ENCODE results near the gene TP53I13. TPM values are rescaled to one million over a fixed set of nuclear protein-coding genes. Genes with fewer than 3 reads are reported as not detected.

The TP53I13 gene
- total RNA-seq, 1 donor from 2014 or later, result 49.8 TPM

DNA sequence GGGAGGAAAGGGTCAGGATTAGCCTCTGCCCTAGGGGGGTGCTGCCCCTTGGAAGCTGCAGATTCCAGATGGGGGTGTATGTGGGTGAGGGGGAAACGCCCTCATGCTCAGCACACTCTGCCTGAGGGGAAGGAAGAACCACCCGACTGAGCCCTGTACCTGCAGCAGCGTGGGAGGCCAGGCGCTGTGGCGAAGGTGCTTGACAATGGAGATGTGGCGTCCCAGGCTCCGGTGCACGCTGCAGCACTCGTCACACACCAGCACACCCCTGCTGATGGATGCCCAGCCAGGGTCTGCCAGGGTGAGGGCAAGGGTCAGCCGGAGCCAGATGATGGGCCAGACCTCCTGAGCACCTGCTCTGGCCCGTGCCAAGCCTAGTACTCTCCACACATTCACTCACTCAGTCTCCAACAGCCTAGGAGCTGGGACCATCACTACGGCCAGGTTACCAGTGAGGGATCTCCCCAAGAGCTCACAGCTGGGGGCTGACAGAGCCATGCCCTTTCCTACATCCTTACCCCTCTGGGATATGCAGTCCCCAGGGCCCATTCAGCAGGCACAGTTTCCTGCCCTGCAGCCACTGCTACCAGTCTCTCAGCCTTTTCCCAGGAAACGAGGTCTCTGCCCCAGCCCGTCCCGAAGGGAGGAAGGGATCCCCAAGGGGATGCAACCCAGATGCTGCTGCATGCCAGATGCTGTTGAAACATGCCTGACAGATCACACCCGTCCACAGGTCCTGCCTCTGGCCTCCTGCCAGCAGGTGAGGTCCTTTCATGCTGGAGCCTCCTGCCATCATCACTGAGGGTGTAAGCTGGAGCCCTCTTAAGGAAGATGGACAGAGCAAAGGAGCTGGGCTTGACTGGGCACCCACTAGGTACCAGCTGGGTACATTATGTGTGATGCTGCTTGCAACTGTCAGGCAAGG is 15.1 kb downstream of the TP53I13 start:
- H3K4me1 Mint-ChIP-seq (ENCODE audit: low read depth), result peaks cover 43% of the 10 kb centered on the region
- H3K4me3 Mint-ChIP-seq (ENCODE audit: unreplicated experiment), result peak overlapping the region; percentile 35
- no peak overlapping the region for H3K27ac Mint-ChIP-seq (ENCODE audit: unreplicated experiment)
- H3K9me3 Mint-ChIP-seq (ENCODE audit: low read depth), result no peaks in the 10 kb centered on the region
- no peaks in the 10 kb centered on the region for H3K27me3 Mint-ChIP-seq (ENCODE audit: low read depth)
- peaks cover 8% of the 10 kb centered on the region for H3K36me3 Mint-ChIP-seq (ENCODE audit: low read depth)
- TF ChIP-seq, protein P1, sequence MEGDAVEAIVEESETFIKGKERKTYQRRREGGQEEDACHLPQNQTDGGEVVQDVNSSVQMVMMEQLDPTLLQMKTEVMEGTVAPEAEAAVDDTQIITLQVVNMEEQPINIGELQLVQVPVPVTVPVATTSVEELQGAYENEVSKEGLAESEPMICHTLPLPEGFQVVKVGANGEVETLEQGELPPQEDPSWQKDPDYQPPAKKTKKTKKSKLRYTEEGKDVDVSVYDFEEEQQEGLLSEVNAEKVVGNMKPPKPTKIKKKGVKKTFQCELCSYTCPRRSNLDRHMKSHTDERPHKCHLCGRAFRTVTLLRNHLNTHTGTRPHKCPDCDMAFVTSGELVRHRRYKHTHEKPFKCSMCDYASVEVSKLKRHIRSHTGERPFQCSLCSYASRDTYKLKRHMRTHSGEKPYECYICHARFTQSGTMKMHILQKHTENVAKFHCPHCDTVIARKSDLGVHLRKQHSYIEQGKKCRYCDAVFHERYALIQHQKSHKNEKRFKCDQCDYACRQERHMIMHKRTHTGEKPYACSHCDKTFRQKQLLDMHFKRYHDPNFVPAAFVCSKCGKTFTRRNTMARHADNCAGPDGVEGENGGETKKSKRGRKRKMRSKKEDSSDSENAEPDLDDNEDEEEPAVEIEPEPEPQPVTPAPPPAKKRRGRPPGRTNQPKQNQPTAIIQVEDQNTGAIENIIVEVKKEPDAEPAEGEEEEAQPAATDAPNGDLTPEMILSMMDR (IDR thresholded peaks at IDR 0.05), result no peak
- no peak for DNase-seq (ENCODE audit: low spot score)

DNA sequence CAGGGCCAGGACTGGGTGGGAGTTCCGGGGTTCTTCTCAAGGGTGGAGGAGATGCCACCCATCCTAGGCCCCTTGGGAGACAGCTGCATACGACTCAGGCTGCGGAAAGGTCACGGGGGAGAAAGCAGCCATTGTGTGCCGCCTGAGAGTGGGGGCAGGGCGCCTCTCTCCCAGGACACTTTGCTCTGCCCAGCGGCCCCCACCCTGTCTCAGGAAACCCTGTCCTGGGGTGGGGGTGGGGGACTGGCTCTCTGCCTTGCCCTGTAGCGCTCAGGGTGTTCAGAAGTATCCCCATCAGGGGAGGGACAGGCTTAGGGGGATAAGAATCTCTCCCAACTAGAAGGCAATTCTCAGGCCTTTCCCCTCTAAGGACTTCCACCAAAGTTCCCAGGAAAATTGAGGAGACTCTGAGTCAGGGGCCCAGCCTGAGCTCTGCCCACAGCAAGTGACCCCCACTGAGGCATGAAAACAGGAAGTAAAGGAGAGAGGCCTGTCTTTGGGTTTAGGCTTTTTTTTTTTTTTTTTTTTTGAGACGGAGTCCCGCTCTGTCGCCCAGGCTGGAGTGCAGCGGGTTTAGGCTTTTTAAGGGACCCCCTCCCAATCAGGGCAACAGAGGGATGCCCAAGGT is 16.1 kb downstream of the TP53I13 start:
- TF ChIP-seq, protein P1 (IDR thresholded peaks at IDR 0.05), result no peak
- H3K4me1 Mint-ChIP-seq (ENCODE audit: low read depth), result peaks cover 43% of the 10 kb centered on the region
- no peaks in the 10 kb centered on the region for H3K27me3 Mint-ChIP-seq (ENCODE audit: low read depth)
- H3K36me3 Mint-ChIP-seq (ENCODE audit: low read depth), result peaks cover 6% of the 10 kb centered on the region
- H3K4me3 Mint-ChIP-seq (ENCODE audit: unreplicated experiment), result peak overlapping the region; percentile 35
- DNase-seq (ENCODE audit: low spot score), result no peak
- H3K27ac Mint-ChIP-seq (ENCODE audit: unreplicated experiment), result peak overlapping the region; percentile 84
- H3K9me3 Mint-ChIP-seq (ENCODE audit: low read depth), result no peaks in the 10 kb centered on the region

DNA sequence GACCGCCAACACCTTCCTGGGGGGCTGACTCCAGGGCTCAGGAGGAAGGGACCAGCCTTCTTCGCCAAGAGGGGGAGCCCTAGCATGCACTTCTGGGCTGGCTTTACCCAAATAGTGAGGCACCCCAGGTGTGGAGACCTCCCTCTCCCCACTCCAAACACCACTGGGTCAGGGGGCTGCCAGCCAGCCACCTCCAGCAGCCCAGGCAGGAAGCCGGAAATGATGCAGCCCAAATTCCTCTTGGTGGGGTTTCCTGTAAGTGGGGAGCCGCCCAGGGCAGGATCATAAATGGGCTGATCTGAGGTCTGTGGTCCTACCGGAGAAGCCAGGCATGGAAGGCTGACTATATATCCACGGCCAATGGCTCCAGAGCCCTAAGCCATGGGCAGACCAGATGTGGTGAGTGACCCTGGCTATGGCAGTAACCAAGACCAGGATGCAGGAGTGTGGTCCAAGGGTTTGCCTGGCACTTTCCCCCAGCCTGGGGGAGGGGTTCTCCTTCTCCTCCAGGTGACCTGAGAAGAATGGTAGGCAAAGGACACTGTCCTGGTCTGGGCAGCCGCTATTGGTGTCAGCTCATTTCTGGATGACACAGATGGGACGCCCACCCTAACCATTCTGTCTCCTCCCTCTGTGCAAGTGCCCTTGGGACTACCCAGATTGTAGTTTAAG is 16.7 kb downstream of the TP53I13 start:
- TF ChIP-seq, protein P1 (IDR thresholded peaks at IDR 0.05), result peak; percentile 61
- H3K4me1 Mint-ChIP-seq (ENCODE audit: low read depth), result peaks cover 48% of the 10 kb centered on the region
- DNase-seq (ENCODE audit: low spot score), result no peak
- no peaks in the 10 kb centered on the region for H3K9me3 Mint-ChIP-seq (ENCODE audit: low read depth)
- H3K4me3 Mint-ChIP-seq (ENCODE audit: unreplicated experiment), result no peak overlapping the region
- H3K36me3 Mint-ChIP-seq (ENCODE audit: low read depth), result peaks cover 6% of the 10 kb centered on the region
- H3K27ac Mint-ChIP-seq (ENCODE audit: unreplicated experiment), result peak overlapping the region; percentile 84
- H3K27me3 Mint-ChIP-seq (ENCODE audit: low read depth), result no peaks in the 10 kb centered on the region

DNA sequence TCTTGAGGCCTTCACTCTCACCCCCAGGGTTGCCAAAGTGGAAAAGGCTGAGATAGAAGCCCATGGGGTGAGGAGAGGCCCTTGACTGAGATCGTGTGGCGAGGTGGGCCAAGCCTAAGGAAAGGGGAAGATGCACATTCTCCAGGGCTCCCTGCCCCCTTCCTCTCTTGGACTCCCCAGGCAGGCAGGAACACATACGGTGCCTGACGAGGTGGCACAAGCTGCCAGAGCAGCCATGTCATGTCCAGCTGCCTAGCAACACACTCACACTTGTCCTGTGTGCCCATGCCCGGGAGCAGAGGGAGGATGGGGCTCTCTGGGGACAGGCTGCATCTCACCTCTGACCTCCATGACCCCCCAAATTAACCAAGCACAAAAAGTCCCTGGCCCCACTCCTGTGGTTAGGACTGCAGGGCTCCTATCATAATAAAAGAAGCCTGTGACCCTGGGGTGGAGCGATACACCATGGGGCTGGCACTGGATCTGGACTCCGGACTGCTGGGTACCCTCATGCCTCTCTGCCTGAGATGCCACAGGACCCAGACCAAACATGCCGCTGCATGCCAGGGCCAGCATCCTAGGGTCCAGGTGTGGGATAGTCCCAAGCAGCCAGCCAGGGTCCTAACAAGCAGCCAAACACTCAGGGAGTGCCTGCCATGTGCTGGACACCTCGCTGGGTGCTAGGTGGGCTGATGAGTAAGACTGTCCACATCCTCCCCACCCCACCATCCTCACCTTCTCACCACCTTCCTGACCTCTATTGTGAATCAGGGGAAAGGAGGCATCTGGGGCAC is 18.4 kb downstream of the TP53I13 start:
- no peaks in the 10 kb centered on the region for H3K27me3 Mint-ChIP-seq (ENCODE audit: low read depth)
- peak; percentile 62 for DNase-seq (ENCODE audit: low spot score)
- H3K4me1 Mint-ChIP-seq (ENCODE audit: low read depth), result peaks cover 62% of the 10 kb centered on the region
- no peak overlapping the region for H3K27ac Mint-ChIP-seq (ENCODE audit: unreplicated experiment)
- peaks cover 2% of the 10 kb centered on the region for H3K36me3 Mint-ChIP-seq (ENCODE audit: low read depth)
- TF ChIP-seq, protein P1 (IDR thresholded peaks at IDR 0.05), result no peak
- H3K4me3 Mint-ChIP-seq (ENCODE audit: unreplicated experiment), result peak overlapping the region; percentile 31
- H3K9me3 Mint-ChIP-seq (ENCODE audit: low read depth), result no peaks in the 10 kb centered on the region

Measured in chondrocyte (in vitro differentiated cells).